ENCODE measurements around the gene ATE1. TPM values are rescaled to one million over a fixed set of nuclear protein-coding genes. Genes with fewer than 3 reads are reported as not detected.

The ATE1 gene
- polyA plus RNA-seq, 3 donors = 32.8 to 39.3 (median 34.6) TPM

- no peak for DNase-seq (ENCODE audit: extremely low read depth in 1 of 11, low read depth in 9 of 11, low spot score in 4 of 11)
Measured at GRCh38 chr10:121818599-121818998, 109.2 kb downstream of the ATE1 start.

GRCh38 chr10:121816197-121816596 lies 111.6 kb downstream of the ATE1 start:
- DNase-seq (ENCODE audit: extremely low read depth in 1 of 11, low read depth in 9 of 11, low spot score in 4 of 11) = no peak

- no peak for DNase-seq (ENCODE audit: extremely low read depth in 1 of 11, low read depth in 9 of 11, low spot score in 4 of 11)
Measured at GRCh38 chr10:121813857-121814256, 114.0 kb downstream of the ATE1 start.

- no peak for DNase-seq (ENCODE audit: extremely low read depth in 1 of 11, low read depth in 9 of 11, low spot score in 4 of 11)
Measured at GRCh38 chr10:121813211-121813815, 114.5 kb downstream of the ATE1 start.

- DNase-seq (ENCODE audit: extremely low read depth in 1 of 11, low read depth in 9 of 11, low spot score in 4 of 11) = no peak
Measured at GRCh38 chr10:121812031-121812430, 115.8 kb downstream of the ATE1 start.

GRCh38 chr10:121811386-121811785 lies 116.4 kb downstream of the ATE1 start:
- no peak for DNase-seq (ENCODE audit: extremely low read depth in 1 of 11, low read depth in 9 of 11, low spot score in 4 of 11)

- DNase-seq (ENCODE audit: extremely low read depth in 1 of 11, low read depth in 9 of 11, low spot score in 4 of 11) = no peak
Measured at GRCh38 chr10:121808835-121809234, 119.0 kb downstream of the ATE1 start.

GRCh38 chr10:121804460-121804859 lies 123.4 kb downstream of the ATE1 start:
- DNase-seq (ENCODE audit: extremely low read depth in 1 of 11, low read depth in 9 of 11, low spot score in 4 of 11) = no peak

GRCh38 chr10:121803611-121804010 lies 124.2 kb downstream of the ATE1 start:
- DNase-seq (ENCODE audit: extremely low read depth in 1 of 11, low read depth in 9 of 11, low spot score in 4 of 11) = no peak

- peak in 2 of 11 donors; percentile 8 to 34 for DNase-seq (ENCODE audit: extremely low read depth in 1 of 11, low read depth in 9 of 11, low spot score in 4 of 11)
Measured at GRCh38 chr10:121800831-121801230, 127.0 kb downstream of the ATE1 start.

- DNase-seq (ENCODE audit: extremely low read depth in 1 of 11, low read depth in 9 of 11, low spot score in 4 of 11) = no peak
Measured at GRCh38 chr10:121800146-121800545, 127.7 kb downstream of the ATE1 start.

GRCh38 chr10:121797490-121797889 lies 130.3 kb downstream of the ATE1 start:
- no peak for DNase-seq (ENCODE audit: extremely low read depth in 1 of 11, low read depth in 9 of 11, low spot score in 4 of 11)

- DNase-seq (ENCODE audit: extremely low read depth in 1 of 11, low read depth in 9 of 11, low spot score in 4 of 11) = no peak
Measured at GRCh38 chr10:121796342-121796741, 131.5 kb downstream of the ATE1 start.

- DNase-seq (ENCODE audit: extremely low read depth in 1 of 11, low read depth in 9 of 11, low spot score in 4 of 11) = no peak
Measured at GRCh38 chr10:121792198-121792597, 135.6 kb downstream of the ATE1 start.

GRCh38 chr10:121791761-121792160 lies 136.1 kb downstream of the ATE1 start:
- no peak for DNase-seq (ENCODE audit: extremely low read depth in 1 of 11, low read depth in 9 of 11, low spot score in 4 of 11)

GRCh38 chr10:121788717-121789116 lies 139.1 kb downstream of the ATE1 start:
- DNase-seq (ENCODE audit: extremely low read depth in 1 of 11, low read depth in 9 of 11, low spot score in 4 of 11) = no peak

- DNase-seq (ENCODE audit: extremely low read depth in 1 of 11, low read depth in 9 of 11, low spot score in 4 of 11) = no peak
Measured at GRCh38 chr10:121788115-121788514, 139.7 kb downstream of the ATE1 start.

- no peak for DNase-seq (ENCODE audit: extremely low read depth in 1 of 11, low read depth in 9 of 11, low spot score in 4 of 11)
Measured at GRCh38 chr10:121787169-121787568, 140.7 kb downstream of the ATE1 start.

GRCh38 chr10:121783782-121784372 lies 144.0 kb downstream of the ATE1 start:
- no peak for DNase-seq (ENCODE audit: extremely low read depth in 1 of 11, low read depth in 9 of 11, low spot score in 4 of 11)

GRCh38 chr10:121781101-121781500 lies 146.7 kb downstream of the ATE1 start:
- no peak for DNase-seq (ENCODE audit: extremely low read depth in 1 of 11, low read depth in 9 of 11, low spot score in 4 of 11)

GRCh38 chr10:121774813-121775212 lies 153.0 kb downstream of the ATE1 start:
- DNase-seq (ENCODE audit: extremely low read depth in 1 of 11, low read depth in 9 of 11, low spot score in 4 of 11) = no peak

All from renal cortex interstitium (tissue), 11 donors.